GM18505 (cell line): ENCODE data around the gene TLNRD1.
"Not testable (repeated sequence)": the region's sequence is repeated elsewhere in the genome, so short reads cannot be mapped to it uniquely, and the experiment has no call there.

Source experiments
- ATAC-seq: cut with Tn5 transposase; IDR thresholded peaks from one replicate; pipeline ENCODE4 v1.9.1; 2021; ENCODE audit not compliant: unreplicated experiment
- POLR2A ChIP-seq: IDR thresholded peaks from 4 replicates; pipeline ENCODE4 v1.6.1; 2011; ENCODE audit warnings: borderline replicate concordance; ENCODE audit not compliant: insufficient read depth, insufficient read length; ENCODE audit errors: extremely low read depth

Gene TLNRD1

GRCh38 chr15:81000624-81001151 lies at the start of gene TLNRD1:
Gene TLNRD1, plus strand, starts transcription at chr15:81000923. Its CDS starts 1,349 bp downstream, at chr15:81002272.
- peak; percentile 75 for TF ChIP-seq POLR2A
- peak; percentile 50 for ATAC-seq

DNA sequence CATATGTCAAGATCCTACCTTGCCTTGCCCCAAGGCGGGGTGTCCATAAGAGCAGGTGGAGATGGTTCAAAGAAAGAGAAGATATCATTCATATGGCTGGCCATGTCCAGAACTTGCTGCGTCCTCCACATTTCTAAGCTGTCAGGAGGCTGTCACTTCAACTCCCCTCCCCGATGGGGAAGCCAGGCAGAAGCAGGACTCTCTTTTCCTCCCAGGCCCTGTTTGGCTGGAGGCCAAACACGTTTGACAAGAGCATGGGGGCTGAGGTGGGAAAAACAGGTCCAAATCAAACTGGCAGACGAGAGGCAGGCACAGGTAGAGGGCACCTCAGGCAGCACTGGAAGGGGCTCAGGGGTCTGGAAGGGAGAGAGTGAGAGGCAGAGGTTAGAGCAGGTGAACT lies 48.8 kb upstream of the TLNRD1 start:
- no peak for ATAC-seq
- TF ChIP-seq POLR2A: no peak

DNA sequence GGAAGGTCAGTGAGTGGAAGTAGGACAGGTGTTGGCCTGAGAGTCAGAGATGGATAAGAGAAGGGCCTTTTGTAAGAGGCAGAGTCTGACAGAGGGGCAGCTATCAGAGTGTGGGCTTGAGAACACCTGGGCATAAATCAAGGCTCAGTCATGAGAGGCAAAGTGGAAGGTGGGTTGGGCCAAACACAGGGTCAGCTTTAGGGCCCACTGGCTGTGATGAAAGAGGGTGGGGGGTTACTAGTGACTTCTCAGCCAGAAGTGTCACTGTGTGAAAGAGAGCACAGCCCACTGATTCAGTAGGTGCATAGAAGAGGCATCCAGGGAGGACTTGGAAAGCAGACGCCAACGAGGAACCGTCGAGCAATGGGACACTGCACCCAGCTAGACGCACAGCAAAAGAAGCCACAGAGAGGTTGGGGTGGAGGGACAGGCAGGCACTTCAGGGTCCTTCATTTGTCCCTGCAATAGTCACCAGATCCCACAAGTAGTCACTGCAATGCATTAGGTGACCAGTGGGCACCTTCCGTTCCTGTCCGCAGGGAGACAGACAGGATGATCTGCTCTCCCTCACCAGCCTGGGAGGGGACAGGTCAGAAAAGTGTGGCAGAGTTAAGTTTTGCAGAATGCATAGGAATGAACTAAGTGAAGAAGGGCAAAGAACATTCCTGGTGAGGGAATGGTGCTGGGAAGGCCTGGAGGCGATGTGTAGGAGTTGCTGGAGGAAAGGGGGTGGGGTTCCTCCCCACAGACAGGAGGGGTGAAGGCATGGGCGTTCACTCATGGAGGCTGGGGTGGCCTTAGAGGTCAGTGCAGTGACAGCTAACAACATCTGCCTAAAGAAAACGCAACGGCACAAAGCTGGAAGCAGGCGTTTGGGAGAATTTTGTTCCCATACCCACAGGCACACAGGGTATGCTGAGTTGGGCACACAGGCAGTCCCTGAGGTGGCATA lies 47.4 kb upstream of the TLNRD1 start:
- TF ChIP-seq POLR2A: no peak

DNA sequence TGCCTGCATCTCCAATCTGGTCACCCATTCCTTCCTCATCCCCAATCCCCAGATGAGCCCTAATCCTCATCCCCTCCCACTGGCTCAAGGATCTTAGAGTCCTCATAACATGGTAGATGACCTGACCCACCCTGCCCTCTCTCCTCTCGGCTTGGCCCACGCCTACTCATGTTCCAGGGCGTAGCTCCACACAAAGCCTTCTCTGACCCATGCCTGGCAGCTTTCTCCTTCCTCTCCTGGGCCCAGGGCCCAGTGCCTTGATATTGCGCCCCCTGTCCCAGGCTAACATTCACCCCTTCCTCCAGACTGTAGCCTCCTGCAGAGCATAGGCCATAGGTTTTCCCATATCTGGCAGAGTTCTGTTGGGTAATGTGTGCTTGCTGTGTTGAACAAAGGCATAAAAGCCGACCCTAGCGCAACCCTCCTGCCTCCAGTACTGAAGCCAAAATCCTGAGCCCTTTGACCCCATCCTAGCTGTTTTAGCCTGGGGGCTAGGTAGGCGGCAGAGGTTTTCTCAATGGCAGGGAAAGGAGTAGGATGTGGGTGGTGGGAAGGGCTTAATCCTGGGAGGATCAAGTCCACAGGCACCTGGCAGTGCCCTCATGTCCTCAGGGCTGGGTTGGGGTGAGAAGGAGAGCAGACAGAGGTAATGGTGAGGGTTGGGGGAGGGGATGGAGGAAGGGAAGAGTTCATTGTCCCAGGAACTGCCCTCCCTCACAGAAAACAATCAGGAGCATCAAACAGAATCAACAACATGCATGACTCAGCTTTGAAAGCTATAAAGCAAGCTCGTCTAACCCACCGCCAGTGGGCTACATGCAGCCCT lies 46.6 kb upstream of the TLNRD1 start:
- no peak for ATAC-seq
- no peak for TF ChIP-seq POLR2A

More for the DNA sequence above, 47.4 kb upstream of the TLNRD1 start:
- no peak for ATAC-seq

- not testable (repeated sequence) for ATAC-seq
These were observed 44.9 kb upstream of the TLNRD1 start for GRCh38 chr15:80955571-80956452.

DNA sequence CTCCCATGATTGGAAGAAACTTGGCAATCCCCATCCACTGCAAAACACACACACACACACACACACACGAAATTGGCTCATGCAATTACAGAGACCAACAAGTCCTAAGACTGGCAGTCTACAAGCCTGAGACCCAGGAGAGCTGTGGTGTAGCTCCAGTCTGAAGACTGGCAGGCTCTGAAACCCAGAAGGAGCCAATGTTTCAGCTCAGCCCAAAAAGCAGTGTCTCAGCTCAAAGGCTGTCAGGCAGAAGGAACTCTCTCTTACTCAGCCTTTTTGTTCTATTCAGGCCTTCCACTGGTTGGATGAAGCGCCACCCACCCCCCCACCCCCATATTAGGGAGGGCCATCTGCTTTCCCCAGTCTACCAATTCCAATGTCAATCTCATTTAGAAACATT lies 43.2 kb upstream of the TLNRD1 start:
- no peak for TF ChIP-seq POLR2A
- ATAC-seq: no peak

DNA sequence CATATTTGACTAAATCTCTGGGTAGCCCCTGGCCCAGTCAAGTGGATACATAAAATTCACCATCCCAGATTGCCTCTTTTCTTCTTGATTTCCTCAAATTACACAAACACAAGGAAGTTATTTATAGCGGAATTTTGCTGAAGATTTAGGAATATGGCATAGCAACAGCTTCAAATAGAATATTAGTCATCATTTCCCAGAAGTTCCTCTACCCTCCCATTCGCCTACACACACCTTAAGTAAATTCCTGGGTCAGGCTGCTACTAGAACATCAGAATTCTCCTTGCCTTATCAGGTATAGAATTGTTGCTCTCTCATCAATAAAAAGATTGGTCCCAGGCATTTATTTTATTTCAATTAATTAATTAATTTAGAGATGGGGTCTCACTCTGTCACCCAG lies 42.7 kb upstream of the TLNRD1 start:
- no peak for TF ChIP-seq POLR2A
- ATAC-seq: no peak

DNA sequence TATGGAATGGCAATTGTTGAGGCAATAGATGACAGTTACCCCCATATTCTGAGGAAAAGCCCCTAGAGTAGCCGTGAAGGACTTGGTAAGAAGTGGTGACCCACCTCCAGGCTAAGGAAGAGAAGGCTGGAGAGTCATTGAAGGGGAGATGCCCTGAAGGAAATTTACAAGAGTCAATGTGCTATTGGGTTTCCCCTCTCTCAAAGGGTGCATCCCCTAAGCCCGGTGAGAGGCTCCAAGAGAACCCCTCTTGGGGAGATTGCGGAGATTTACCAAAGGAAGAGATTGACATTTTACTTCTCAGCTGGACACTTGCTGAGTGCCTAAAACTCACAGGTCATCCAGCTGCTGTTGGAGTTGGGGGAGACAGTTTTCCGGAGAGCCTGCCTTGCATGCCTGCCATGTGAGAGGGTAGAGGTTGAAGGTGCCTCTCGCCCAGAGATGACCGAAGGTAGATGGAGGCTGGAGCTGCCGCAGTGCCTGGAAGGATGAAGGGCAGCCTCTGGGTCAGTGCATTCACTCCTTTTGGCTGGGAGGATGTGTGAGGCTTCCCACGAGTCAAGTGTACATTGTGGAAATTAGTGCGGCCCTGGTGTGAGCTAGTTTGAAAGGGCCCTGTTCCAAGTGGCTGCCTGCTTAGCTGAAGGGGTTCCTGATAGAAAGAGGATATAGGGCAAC lies 41.8 kb upstream of the TLNRD1 start:
- ATAC-seq: no peak

DNA sequence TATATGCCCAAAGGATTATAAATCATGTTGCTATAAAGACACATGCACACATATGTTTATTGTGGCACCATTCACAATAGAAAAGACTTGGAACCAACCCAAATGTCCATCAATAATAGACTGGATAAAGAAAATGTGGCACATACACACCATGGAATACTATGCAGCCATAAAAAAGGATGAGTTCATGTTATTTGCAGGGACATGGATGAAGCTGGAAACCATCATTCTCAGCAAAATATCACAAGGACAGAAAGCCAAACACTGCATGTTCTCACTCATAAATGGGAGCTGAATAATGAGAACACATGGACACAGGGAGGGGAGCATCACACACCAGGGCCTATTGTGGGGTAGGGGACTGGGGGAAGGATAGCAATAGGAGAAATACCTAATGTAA lies 35.3 kb upstream of the TLNRD1 start:
- not testable (repeated sequence) for ATAC-seq

More for the DNA sequence above, 41.8 kb upstream of the TLNRD1 start:
- TF ChIP-seq POLR2A: no peak

DNA sequence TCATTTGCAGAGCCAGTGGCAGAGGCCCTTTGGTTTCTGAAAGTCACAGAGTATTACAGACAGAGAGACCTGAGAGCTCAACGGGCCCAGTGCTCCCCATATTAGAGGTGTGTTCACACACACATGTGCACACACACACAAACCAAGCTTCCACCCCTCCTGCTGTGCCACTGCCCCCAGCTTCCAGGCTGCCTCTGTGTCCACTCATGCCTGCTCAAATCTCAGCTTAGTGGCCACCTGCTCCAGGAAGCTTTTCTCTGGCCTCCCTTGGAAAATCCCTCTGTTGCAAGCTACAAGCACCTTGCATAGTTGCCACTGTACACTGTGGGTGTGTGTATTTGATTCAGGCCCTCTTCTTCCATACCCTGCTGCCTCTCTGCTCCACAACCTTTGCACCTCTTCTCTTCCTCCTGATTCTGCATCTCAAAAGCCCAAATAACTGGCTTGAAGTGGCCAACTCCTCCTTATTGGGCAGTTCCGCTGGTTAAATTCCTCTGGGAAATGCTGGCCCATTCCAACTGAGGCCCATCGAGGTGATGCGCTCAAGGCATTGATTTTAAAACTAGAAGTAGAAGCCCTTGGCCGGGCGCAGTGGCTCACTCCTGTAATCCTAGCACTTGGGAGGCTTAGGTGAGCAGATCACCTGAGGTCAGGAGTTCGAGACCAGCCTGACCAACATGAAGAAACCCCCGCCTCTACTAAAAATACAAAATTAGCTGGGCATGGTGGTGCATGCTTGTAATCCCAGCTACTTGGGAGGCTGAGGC lies 34.1 kb upstream of the TLNRD1 start:
- no peak for ATAC-seq
- TF ChIP-seq POLR2A: no peak

DNA sequence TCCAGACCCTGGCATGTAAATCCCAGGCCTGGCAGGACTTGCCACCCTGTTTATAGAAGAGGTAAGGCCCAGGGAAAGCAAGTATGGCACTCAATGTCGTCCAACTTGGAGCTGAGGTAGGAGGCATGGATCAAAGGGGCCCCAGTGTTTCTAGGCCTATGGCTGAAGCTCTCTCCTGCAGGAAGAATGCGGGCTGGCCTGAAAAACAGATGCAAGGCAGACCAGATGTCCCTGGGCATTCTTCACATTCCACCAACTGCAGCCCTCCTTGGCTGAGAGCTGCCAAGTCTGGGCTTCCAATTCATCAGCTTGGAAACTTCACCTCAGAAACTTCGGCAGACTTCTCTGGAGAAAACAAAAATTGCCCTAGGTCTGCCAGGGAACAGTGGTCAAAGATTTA lies 33.3 kb upstream of the TLNRD1 start:
- TF ChIP-seq POLR2A: no peak
- no peak for ATAC-seq
